ENCODE data around the gene ART3. TPM values are rescaled to one million over a fixed set of nuclear protein-coding genes. Genes with fewer than 3 reads are reported as not detected.
A peak's percentile ranks its signal among the peaks of the same experiment; 100 is the strongest.

The ART3 gene
- total RNA-seq, 4 donors from 2014 or later = 2.9 to 44.4 (median 20.6) TPM

DNA sequence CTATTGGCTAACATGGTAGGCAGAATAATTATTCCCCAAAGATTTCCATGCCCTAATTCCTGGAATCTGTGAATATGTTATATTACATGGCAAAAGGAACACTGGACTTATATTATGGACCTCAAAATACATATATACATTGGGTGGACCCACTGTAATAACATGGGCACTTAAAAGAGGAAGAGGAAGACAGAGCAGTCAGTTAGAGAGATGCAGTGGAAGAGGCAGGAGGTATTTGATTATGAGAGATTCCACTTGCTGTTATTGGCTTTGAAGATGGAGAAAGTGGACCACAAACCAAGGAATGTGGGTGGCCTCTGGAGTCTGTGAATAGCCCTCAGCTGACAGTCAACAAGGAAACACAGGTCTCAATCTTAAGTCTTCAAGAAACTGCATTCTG lies 14.0 kb upstream of the ART3 start:
- peaks cover 0 to 13% (median 3%) of the 10 kb centered on the region in 4 donors for H3K4me1 ChIP-seq
- H3K9me3 ChIP-seq = no peaks in the 10 kb centered on the region
- H3K4me3 ChIP-seq = no peak overlapping the region
- no peak for DNase-seq (ENCODE audit: low spot score in 2 of 2)
- no peaks in the 10 kb centered on the region for H3K36me3 ChIP-seq
- TF ChIP-seq EP300 (IDR thresholded peaks at IDR 0.05) (no peak), POLR2A (IDR thresholded peaks at IDR 0.05) (no peak)
- TF ChIP-seq, protein P1, sequence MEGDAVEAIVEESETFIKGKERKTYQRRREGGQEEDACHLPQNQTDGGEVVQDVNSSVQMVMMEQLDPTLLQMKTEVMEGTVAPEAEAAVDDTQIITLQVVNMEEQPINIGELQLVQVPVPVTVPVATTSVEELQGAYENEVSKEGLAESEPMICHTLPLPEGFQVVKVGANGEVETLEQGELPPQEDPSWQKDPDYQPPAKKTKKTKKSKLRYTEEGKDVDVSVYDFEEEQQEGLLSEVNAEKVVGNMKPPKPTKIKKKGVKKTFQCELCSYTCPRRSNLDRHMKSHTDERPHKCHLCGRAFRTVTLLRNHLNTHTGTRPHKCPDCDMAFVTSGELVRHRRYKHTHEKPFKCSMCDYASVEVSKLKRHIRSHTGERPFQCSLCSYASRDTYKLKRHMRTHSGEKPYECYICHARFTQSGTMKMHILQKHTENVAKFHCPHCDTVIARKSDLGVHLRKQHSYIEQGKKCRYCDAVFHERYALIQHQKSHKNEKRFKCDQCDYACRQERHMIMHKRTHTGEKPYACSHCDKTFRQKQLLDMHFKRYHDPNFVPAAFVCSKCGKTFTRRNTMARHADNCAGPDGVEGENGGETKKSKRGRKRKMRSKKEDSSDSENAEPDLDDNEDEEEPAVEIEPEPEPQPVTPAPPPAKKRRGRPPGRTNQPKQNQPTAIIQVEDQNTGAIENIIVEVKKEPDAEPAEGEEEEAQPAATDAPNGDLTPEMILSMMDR (IDR thresholded peaks at IDR 0.05) = no peak
- H3K27ac ChIP-seq = peak overlapping the region in 1 of 4 donors; percentile 32
- H3K27me3 ChIP-seq = no peaks in the 10 kb centered on the region

DNA sequence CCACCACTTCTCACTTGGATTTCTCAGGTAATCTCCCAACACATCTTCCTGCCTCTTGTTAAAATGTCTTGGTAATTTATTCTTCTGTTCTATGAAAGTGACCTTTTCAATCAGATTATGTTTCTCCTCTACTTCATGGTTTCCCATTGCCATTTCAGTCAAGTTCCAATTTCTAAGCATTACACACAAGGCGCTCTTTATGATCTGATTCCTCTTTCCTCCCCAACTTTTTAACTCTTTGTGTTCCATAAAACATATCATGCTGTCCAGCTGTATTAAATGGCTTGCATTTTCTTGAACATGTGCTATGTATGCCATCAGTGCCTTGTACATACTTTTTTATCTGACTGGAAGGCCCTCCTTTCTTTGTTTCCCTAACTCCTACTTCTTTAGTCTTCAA lies 13.1 kb upstream of the ART3 start:
- peak overlapping the region in 1 of 4 donors; percentile 4 for H3K4me3 ChIP-seq
- no peaks in the 10 kb centered on the region for H3K36me3 ChIP-seq
- no peaks in the 10 kb centered on the region for H3K9me3 ChIP-seq
- no peak for DNase-seq (ENCODE audit: low spot score in 2 of 2)
- H3K27me3 ChIP-seq = no peaks in the 10 kb centered on the region
- peak overlapping the region in 2 of 4 donors; percentile 11 to 65 for H3K27ac ChIP-seq
- 36 to 43% methylated on average over 1 of the region's 1 CpG for WGBS, 2 donors
- peaks cover 0 to 13% (median 3%) of the 10 kb centered on the region in 4 donors for H3K4me1 ChIP-seq
- TF ChIP-seq POLR2A (IDR thresholded peaks at IDR 0.05) (no peak), EP300 (IDR thresholded peaks at IDR 0.05) (no peak)
- TF ChIP-seq, protein P1 (IDR thresholded peaks at IDR 0.05) = no peak

DNA sequence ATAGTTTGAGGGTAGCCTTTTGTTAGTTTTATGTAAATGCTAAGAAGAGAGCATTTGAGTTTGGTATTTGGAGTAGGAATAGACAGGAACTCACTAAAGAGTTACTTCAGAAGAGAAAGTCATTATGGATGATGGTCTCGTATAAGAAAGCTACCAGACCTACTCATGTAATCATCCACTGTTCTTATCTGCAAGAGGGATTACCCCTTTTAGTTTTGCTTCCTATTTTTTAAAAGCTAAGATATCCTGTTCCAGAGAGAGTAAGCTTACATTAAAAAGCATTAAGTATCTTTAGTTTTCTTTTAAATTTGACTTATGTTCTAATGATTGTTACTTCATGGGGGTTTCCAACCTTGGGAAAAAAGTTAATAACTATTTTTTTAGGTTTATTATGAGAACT lies 12.5 kb upstream of the ART3 start:
- H3K4me1 ChIP-seq = peaks cover 0 to 13% (median 3%) of the 10 kb centered on the region in 4 donors
- peak overlapping the region in 2 of 4 donors; percentile 11 to 61 for H3K27ac ChIP-seq
- no peaks in the 10 kb centered on the region for H3K9me3 ChIP-seq
- H3K36me3 ChIP-seq = no peaks in the 10 kb centered on the region
- no peak for DNase-seq (ENCODE audit: low spot score in 2 of 2)
- no peaks in the 10 kb centered on the region for H3K27me3 ChIP-seq
- H3K4me3 ChIP-seq = peak overlapping the region in 1 of 4 donors; percentile 4
- TF ChIP-seq, protein P1 (IDR thresholded peaks at IDR 0.05) = no peak
- TF ChIP-seq POLR2A (IDR thresholded peaks at IDR 0.05) (no peak), EP300 (IDR thresholded peaks at IDR 0.05) (no peak)
- 18 to 24% methylated on average over 1 of the region's 1 CpG for WGBS, 2 donors

DNA sequence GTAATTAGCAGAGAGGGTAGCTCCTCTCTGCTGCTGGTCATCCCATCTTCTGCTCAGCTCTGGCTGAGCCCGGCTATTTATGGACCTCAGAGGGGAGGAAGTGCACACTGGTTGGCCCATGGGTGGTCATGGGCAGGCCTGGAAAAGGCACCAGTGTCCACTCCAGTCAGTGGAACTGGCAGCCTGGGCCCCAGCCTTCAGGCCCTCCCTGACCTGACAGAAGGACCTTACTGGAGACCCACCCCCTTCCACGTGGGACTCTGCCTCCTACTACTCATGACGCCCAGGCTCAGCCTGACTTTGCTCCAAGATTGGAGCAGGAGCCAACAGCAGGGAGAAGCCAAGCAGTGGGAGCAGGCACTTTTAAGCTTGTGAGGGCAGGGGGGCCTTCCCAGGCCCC lies 8.0 kb upstream of the ART3 start:
- peaks cover 0 to 1% (median 0%) of the 10 kb centered on the region in 4 donors for H3K4me1 ChIP-seq
- 58 to 70% methylated on average over 3 of the region's 3 CpGs for WGBS, 2 donors
- no peak for DNase-seq (ENCODE audit: low spot score in 2 of 2)
- H3K9me3 ChIP-seq = no peaks in the 10 kb centered on the region
- H3K27me3 ChIP-seq = no peaks in the 10 kb centered on the region
- TF ChIP-seq, protein P1 (IDR thresholded peaks at IDR 0.05) = no peak
- TF ChIP-seq POLR2A (IDR thresholded peaks at IDR 0.05) (no peak), EP300 (IDR thresholded peaks at IDR 0.05) (no peak)
- H3K4me3 ChIP-seq = no peak overlapping the region
- peak overlapping the region in 2 of 4 donors; percentile 21 to 26 for H3K27ac ChIP-seq
- H3K36me3 ChIP-seq = no peaks in the 10 kb centered on the region

DNA sequence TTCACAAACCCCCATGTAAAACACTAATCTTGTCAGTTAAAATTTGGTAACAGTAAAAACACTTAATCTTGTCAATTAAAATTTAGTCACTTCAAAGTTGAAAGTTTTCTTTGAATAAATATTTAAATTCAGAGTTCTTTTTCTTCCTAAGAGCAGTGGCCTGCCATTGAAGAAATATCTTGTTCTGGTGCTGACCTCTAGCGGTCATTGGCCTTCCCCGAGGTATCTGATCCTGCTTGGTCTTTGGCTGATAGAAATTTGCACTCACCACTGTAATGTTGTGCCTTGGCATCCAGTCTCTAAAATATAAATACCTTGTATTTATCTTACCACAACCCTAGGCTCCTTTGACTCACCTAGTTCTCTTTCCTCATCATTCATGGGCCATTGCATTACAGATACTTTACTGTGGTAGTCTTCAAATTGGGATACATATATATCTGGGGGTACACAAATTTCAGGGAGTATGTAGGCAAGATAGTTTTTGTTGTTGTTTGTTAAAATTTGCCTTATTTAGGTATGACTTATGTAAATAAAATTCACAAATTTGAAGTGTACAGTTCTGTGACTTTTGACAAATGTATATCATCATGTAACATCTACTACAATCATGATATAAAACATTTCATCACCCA lies 6.7 kb upstream of the ART3 start:
- Histone ChIP-seq H3K4me3 (no peak overlapping the region), H3K4me1 (no peaks in the 10 kb centered on the region), H3K36me3 (no peaks in the 10 kb centered on the region), H3K9me3 (no peaks in the 10 kb centered on the region), H3K27ac (peak overlapping the region in 1 of 4 donors; percentile 26), H3K27me3 (no peaks in the 10 kb centered on the region)
- TF ChIP-seq, protein P1 (IDR thresholded peaks at IDR 0.05) = peak; percentile 70 to 82 (median 76)
- TF ChIP-seq EP300 (IDR thresholded peaks at IDR 0.05) = no peak
- WGBS, 2 donors = 0 to 3% methylated on average over 2 of the region's 2 CpGs
- peak; percentile 56 to 91 for DNase-seq (ENCODE audit: low spot score in 2 of 2)

Data from tibial nerve (tissue), 4 donors.